HEK293 (cell line): Measurements from ENCODE around the gene PNMA6F.

ENCODE experiments used
- CTCF ChIA-PET: fragments of 350-600 bp; formaldehyde crosslinking; extraction: SDS; loops from one replicate; lab custom pipeline; 2021; ENCODE audit warnings: antibody characterized with exemption; lab: Yijun Ruan, JAX
- POLR2A ChIA-PET: fragments of 300-600 bp; formaldehyde crosslinking; extraction: SDS; loops from one replicate; lab custom pipeline; 2020; ENCODE audit warnings: antibody characterized with exemption, inconsistent platforms; lab: Yijun Ruan, JAX
- H3K27ac ChIP-seq: fragments of 200-500 bp; sonication (Bioruptor generic); 2 replicates; pipeline ENCODE4 v1.5.1; 2014; ENCODE audit warnings: low read depth, low read length, control low read depth, inconsistent platforms; ENCODE audit errors: extremely low read depth
- H3K36me3 ChIP-seq, 2 experiments: fragments of 200-500 bp in 1 of 2; sonication (Bioruptor generic) in 1 of 2; 1 replicate in 1 of 2; 2 replicates in 1 of 2; pipeline ENCODE4 v1.5.1; 2014 to 2017; ENCODE audit warnings: inconsistent platforms in 2 of 2, low read length in 2 of 2; ENCODE audit not compliant: control insufficient read depth in 2 of 2, insufficient read depth in 1 of 2
- H3K4me1 ChIP-seq: fragments of 200-500 bp; sonication (Bioruptor generic); 2 replicates; pipeline ENCODE4 v1.5.1; 2014; ENCODE audit warnings: mild to moderate bottlenecking, low read length, inconsistent platforms; ENCODE audit not compliant: control insufficient read depth, insufficient read depth
- H3K4me3 ChIP-seq: 2 replicates; pipeline ENCODE4 v1.5.1; 2011; ENCODE audit warnings: low read depth, mild to moderate bottlenecking, control low read depth, low read length, moderate library complexity
- H3K9me3 ChIP-seq: fragments of 200-500 bp; sonication (Bioruptor generic); 2 replicates; pipeline ENCODE4 v1.5.1; 2014; ENCODE audit warnings: low read depth, low read length, inconsistent platforms; ENCODE audit not compliant: control insufficient read depth, insufficient read depth
- EGR2 ChIP-seq: fragments of 450-650 bp; formaldehyde crosslinking; IDR thresholded peaks from 2 replicates; pipeline ENCODE4 v1.5.1; 2016; ENCODE audit warnings: low read depth, missing biosample characterization, missing genetic modification characterization
- INSM2 ChIP-seq: fragments of 450-650 bp; formaldehyde crosslinking; IDR thresholded peaks from 2 replicates; pipeline ENCODE4 v1.5.1; 2016; ENCODE audit warnings: missing biosample characterization, missing genetic modification characterization
- SP7 ChIP-seq: fragments of 450-650 bp; formaldehyde crosslinking; IDR thresholded peaks from 2 replicates; pipeline ENCODE4 v1.5.1; 2016; ENCODE audit warnings: missing biosample characterization, missing genetic modification characterization
- TRIM28 ChIP-seq: IDR thresholded peaks from 2 replicates; pipeline ENCODE4 v1.6.1; 2011; ENCODE audit warnings: low read length, control low read depth, borderline replicate concordance
- ZBTB11 ChIP-seq: fragments of 450-650 bp; formaldehyde crosslinking; conservative IDR thresholded peaks from 2 replicates; pipeline ENCODE4 v1.5.1; 2016; ENCODE audit warnings: low read depth, missing biosample characterization, missing genetic modification characterization
- ZEB2 ChIP-seq: fragments of 450-650 bp; formaldehyde crosslinking; IDR thresholded peaks from 2 replicates; pipeline ENCODE4 v1.5.1; 2016; ENCODE audit warnings: missing biosample characterization, missing genetic modification characterization
- ZIC2 ChIP-seq: fragments of 450-650 bp; formaldehyde crosslinking; IDR thresholded peaks from 2 replicates; pipeline ENCODE4 v1.5.1; 2016; ENCODE audit warnings: missing biosample characterization, missing genetic modification characterization
- ZNF16 ChIP-seq: fragments of 450-650 bp; formaldehyde crosslinking; IDR thresholded peaks from 2 replicates; pipeline ENCODE4 v1.5.1; 2016; ENCODE audit warnings: low read depth, missing biosample characterization, missing genetic modification characterization
- ZNF19 ChIP-seq: fragments of 450-650 bp; formaldehyde crosslinking; IDR thresholded peaks from 2 replicates; pipeline ENCODE4; 2016; ENCODE audit warnings: missing biosample characterization, missing genetic modification characterization, low read depth
- ZNF2 ChIP-seq: fragments of 450-650 bp; formaldehyde crosslinking; IDR thresholded peaks from 2 replicates; pipeline ENCODE4 v1.5.1; 2016; ENCODE audit warnings: missing biosample characterization, missing genetic modification characterization
- ZNF514 ChIP-seq: fragments of 450-650 bp; formaldehyde crosslinking; IDR thresholded peaks from 2 replicates; pipeline ENCODE4 v1.5.1; 2016; ENCODE audit warnings: missing biosample characterization, missing genetic modification characterization
- ZNF518A ChIP-seq: fragments of 450-650 bp; formaldehyde crosslinking; conservative IDR thresholded peaks from 2 replicates; pipeline ENCODE4 v1.5.1; 2016; ENCODE audit warnings: low read depth, missing biosample characterization, missing genetic modification characterization
- ZNF544 ChIP-seq: fragments of 450-650 bp; formaldehyde crosslinking; IDR thresholded peaks from 2 replicates; pipeline ENCODE4 v1.5.0; 2017; ENCODE audit warnings: missing biosample characterization, missing genetic modification characterization
- ZNF558 ChIP-seq: fragments of 450-650 bp; formaldehyde crosslinking; IDR thresholded peaks from 2 replicates; pipeline ENCODE4 v1.5.1; 2016; ENCODE audit warnings: missing biosample characterization, missing genetic modification characterization
- ZNF626 ChIP-seq: fragments of 450-650 bp; sonication (Bioruptor Pico); formaldehyde crosslinking; IDR thresholded peaks from 2 replicates; pipeline ENCODE4 v1.5.1; 2018; ENCODE audit warnings: missing biosample characterization, missing genetic modification characterization, inconsistent platforms
- ZNF791 ChIP-seq: fragments of 450-650 bp; formaldehyde crosslinking; IDR thresholded peaks from 2 replicates; pipeline ENCODE4 v1.5.1; 2016; ENCODE audit warnings: missing biosample characterization, missing genetic modification characterization
- TF ChIP-seq, protein P1 (sequence below): fragments of 450-650 bp; formaldehyde crosslinking; IDR thresholded peaks from 2 replicates; pipeline ENCODE4 v1.5.1; 2017; ENCODE audit warnings: missing biosample characterization, missing genetic modification characterization

The PNMA6F gene

GRCh38 chrX:153371256-153371655 lies 49.7 kb upstream of the PNMA6F start:
- POLR2A ChIA-PET, result no interaction called here
- H3K4me3 ChIP-seq, result no peak overlapping the region
- no peaks in the 10 kb centered on the region for H3K4me1 ChIP-seq
- CTCF ChIA-PET, result interaction anchor here (1.1 to 1.4 kb wide), 2 partner anchors 19 to 28 kb away, joined by 4 to 8 read pairs; no protein-coding TSS in a partner anchor
- no peaks in the 10 kb centered on the region for H3K36me3 ChIP-seq
- no peak for TF ChIP-seq ZNF626
- no peak for TF ChIP-seq TRIM28
- TF ChIP-seq ZNF2 (tag by site-specific recombination), result no peak
- TF ChIP-seq ZIC2 (tag by site-specific recombination), result no peak
- no peak for TF ChIP-seq EGR2
- TF ChIP-seq SP7, result no peak
- TF ChIP-seq ZNF514 (tag by site-specific recombination), result no peak
- TF ChIP-seq ZEB2, result no peak
- no peak for TF ChIP-seq ZNF518A (tag by site-specific recombination)
- no peak for TF ChIP-seq ZNF791 (tag by site-specific recombination)
- no peak for TF ChIP-seq ZNF544 (tag by site-specific recombination)
- TF ChIP-seq INSM2, result no peak
- no peak for TF ChIP-seq ZNF16 (tag by site-specific recombination)
- TF ChIP-seq, protein P1, sequence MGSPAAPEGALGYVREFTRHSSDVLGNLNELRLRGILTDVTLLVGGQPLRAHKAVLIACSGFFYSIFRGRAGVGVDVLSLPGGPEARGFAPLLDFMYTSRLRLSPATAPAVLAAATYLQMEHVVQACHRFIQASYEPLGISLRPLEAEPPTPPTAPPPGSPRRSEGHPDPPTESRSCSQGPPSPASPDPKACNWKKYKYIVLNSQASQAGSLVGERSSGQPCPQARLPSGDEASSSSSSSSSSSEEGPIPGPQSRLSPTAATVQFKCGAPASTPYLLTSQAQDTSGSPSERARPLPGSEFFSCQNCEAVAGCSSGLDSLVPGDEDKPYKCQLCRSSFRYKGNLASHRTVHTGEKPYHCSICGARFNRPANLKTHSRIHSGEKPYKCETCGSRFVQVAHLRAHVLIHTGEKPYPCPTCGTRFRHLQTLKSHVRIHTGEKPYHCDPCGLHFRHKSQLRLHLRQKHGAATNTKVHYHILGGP (tag by site-specific recombination), result no peak
- no peak for TF ChIP-seq ZNF19 (tag by site-specific recombination)
- no peak for TF ChIP-seq ZBTB11 (tag by site-specific recombination)
- TF ChIP-seq ZNF558 (tag by site-specific recombination), result no peak
- H3K9me3 ChIP-seq, result no peaks in the 10 kb centered on the region
- no peak overlapping the region for H3K27ac ChIP-seq
